HepG2 (cell line): ENCODE measurements around the gene ZNF277. TPM values are rescaled to one million over a fixed set of nuclear protein-coding genes. Genes with fewer than 3 reads are reported as not detected.

ENCODE experiments used
- ATAC-seq: fragments of 200-7000 bp; cut with Tn5 transposase; 3 replicates; pipeline ENCODE4 v1.9.1; 2020; ENCODE audit warnings: mild to moderate bottlenecking, moderate library complexity
- BruUV-seq: library from RNA; stranded (reverse); fragments of 400-500 nt; replicated peaks from 2 replicates; lab custom pipeline; 2021; lab: Mats Ljungman, UMichigan
- CTCF ChIA-PET: fragments of 300-600 bp; formaldehyde crosslinking; extraction: SDS; loops from one replicate; lab custom pipeline; 2021; ENCODE audit warnings: low total read pairs, inconsistent platforms, low intra/inter-chr PET ratio; lab: Yijun Ruan, JAX
- POLR2A ChIA-PET: fragments of 350-600 bp; sonication (Branson Sonifier 250); formaldehyde crosslinking; loops from one replicate; lab custom pipeline; 2020; ENCODE audit warnings: antibody characterized with exemption, inconsistent platforms; lab: Yijun Ruan, JAX
- DNase-seq: peaks from one replicate; pipeline ENCODE4 v3.0.0-alpha.2; 2015; ENCODE audit warnings: low spot score
- FAIRE-seq: peaks from 3 replicates; lab custom pipeline; 2011; peaks lifted over from hg19 to GRCh38; lab: Jason Lieb, UNC
- H2AFZ ChIP-seq: one replicate; pipeline ENCODE4 v1.6.1; 2011; ENCODE audit warnings: low read length, inconsistent platforms
- H3K27ac ChIP-seq: fragments of 300-600 bp; 3 replicates; pipeline ENCODE4 v1.8.0; 2011; ENCODE audit warnings: mixed run types, mild to moderate bottlenecking, mixed read lengths, low read length, inconsistent platforms; ENCODE audit not compliant: insufficient read depth; ENCODE audit errors: extremely low read length
- H3K27me3 ChIP-seq, 2 experiments: fragments of 200-600 bp in 1 of 2; 2 replicates in 1 of 2; 3 replicates in 1 of 2; pipeline versions ENCODE4 v1.6.0 to v1.8.0; 2011; ENCODE audit warnings: low read length in 2 of 2, mild to moderate bottlenecking in 2 of 2, moderate library complexity in 2 of 2, inconsistent platforms in 1 of 2; ENCODE audit not compliant: insufficient read depth in 2 of 2, control insufficient read depth in 1 of 2
- H3K36me3 ChIP-seq, 2 experiments: fragments of 200-600 bp in 1 of 2; replicated peaks in 1 of 2; 2 replicates in 1 of 2; 3 replicates in 1 of 2; pipeline versions ENCODE4 v1.5.1 to v1.8.0; 2011; ENCODE audit warnings: low read length in 2 of 2, inconsistent platforms in 1 of 2; ENCODE audit not compliant: insufficient read depth in 2 of 2, control insufficient read depth in 1 of 2
- H3K4me1 ChIP-seq: 2 replicates; pipeline ENCODE4 v1.5.1; 2012; ENCODE audit warnings: low read length, inconsistent platforms; ENCODE audit not compliant: insufficient read depth
- H3K4me2 ChIP-seq: 2 replicates; pipeline ENCODE4 v1.6.0; 2011; ENCODE audit warnings: low read depth, low read length, inconsistent platforms
- H3K4me3 ChIP-seq, 3 experiments: fragments of 200-600 bp in 1 of 3; sonication (generic), shearing (Covaris generic) in 1 of 3; replicated peaks in 1 of 3; 2 replicates each; pipeline ENCODE4 v1.5.1; 2011 to 2016; ENCODE audit warnings: low read length in 3 of 3, inconsistent platforms in 2 of 3, low read depth in 2 of 3, mild to moderate bottlenecking in 2 of 3, control low read depth in 1 of 3, mixed read lengths in 1 of 3; ENCODE audit not compliant: insufficient read depth in 1 of 3
- H3K79me2 ChIP-seq: one replicate; pipeline ENCODE4 v1.6.1; 2011; ENCODE audit warnings: low read length, inconsistent platforms; ENCODE audit not compliant: insufficient read depth
- H3K9ac ChIP-seq: 2 replicates; pipeline ENCODE4 v1.6.0; 2011; ENCODE audit warnings: mild to moderate bottlenecking, low read depth, low read length, inconsistent platforms; ENCODE audit not compliant: insufficient read depth
- H3K9me3 ChIP-seq: 2 replicates; pipeline ENCODE4 v1.5.1; 2012; ENCODE audit warnings: mild to moderate bottlenecking, low read length
- H4K20me1 ChIP-seq: 2 replicates; pipeline ENCODE4 v1.6.0; 2011; ENCODE audit warnings: inconsistent platforms, mild to moderate bottlenecking, low read length, moderate library complexity; ENCODE audit not compliant: insufficient read depth
- AHR ChIP-seq: IDR thresholded peaks from 2 replicates; pipeline ENCODE4 v1.6.1; 2018; ENCODE audit warnings: missing genetic modification reagents, missing compliant biosample characterization
- CSRNP2 ChIP-seq: sonication (generic); formaldehyde crosslinking; conservative IDR thresholded peaks from 2 replicates; pipeline ENCODE4 v1.8.0; 2022; ENCODE audit warnings: low read depth, missing genetic modification reagents
- DBP ChIP-seq: sonication (generic); formaldehyde crosslinking; IDR thresholded peaks from 2 replicates; pipeline ENCODE4 v1.4.0; 2020; ENCODE audit warnings: missing genetic modification reagents; ENCODE audit errors: not compliant biosample characterization
- FOXA3 ChIP-seq: IDR thresholded peaks from 2 replicates; pipeline ENCODE4 v1.6.1; 2016; ENCODE audit warnings: missing genetic modification reagents, missing compliant biosample characterization
- ISL2 ChIP-seq: sonication (generic); formaldehyde crosslinking; IDR thresholded peaks from 2 replicates; pipeline ENCODE4 v1.5.0; 2020; ENCODE audit warnings: missing genetic modification reagents
- KLF11 ChIP-seq: IDR thresholded peaks from 2 replicates; pipeline ENCODE4 v1.6.1; 2016; ENCODE audit warnings: missing compliant biosample characterization
- MIER2 ChIP-seq: IDR thresholded peaks from 2 replicates; pipeline ENCODE4 v1.6.1; 2016; ENCODE audit warnings: missing biosample characterization, missing genetic modification reagents
- TCF7 ChIP-seq: sonication (generic); IDR thresholded peaks from 2 replicates; pipeline ENCODE4 v1.6.1; 2016; ENCODE audit warnings: antibody characterized with exemption, low read depth
- ZNF232 ChIP-seq: sonication (generic); formaldehyde crosslinking; IDR thresholded peaks from 2 replicates; pipeline ENCODE4 v1.4.0; 2020; ENCODE audit warnings: missing genetic modification reagents, borderline replicate concordance
- ZNF281 ChIP-seq: sonication (generic); formaldehyde crosslinking; IDR thresholded peaks from 2 replicates; pipeline ENCODE4 v1.4.0; 2020; ENCODE audit warnings: missing genetic modification reagents, borderline replicate concordance
- ZNF296 ChIP-seq: sonication (generic); formaldehyde crosslinking; conservative IDR thresholded peaks from 2 replicates; pipeline ENCODE4 v1.5.0; 2020; ENCODE audit warnings: mild to moderate bottlenecking, missing genetic modification reagents
- ZNF44 ChIP-seq: sonication (generic); formaldehyde crosslinking; IDR thresholded peaks from 2 replicates; pipeline ENCODE4 v1.5.1; 2020; ENCODE audit warnings: mild to moderate bottlenecking, missing genetic modification reagents
- WGBS: methylation state at CpG from one replicate; pipeline ENCODE4 v1.1.6; 2017; ENCODE audit warnings: low lambda C conversion rate; 5-methylcytosine and 5-hydroxymethylcytosine counted together
- in situ Hi-C: cut with HindIII; loops from 2 replicates; pipeline ENCODE4 v1.10.0; 2017; ENCODE audit warnings: low pct_unique_long_range_greater_than_20kb; ENCODE audit not compliant: extremely low pct_ligation_motif_present
- intact Hi-C: fragments of 100-400 bp; cut with micrococcal nuclease; formaldehyde crosslinking; loops from one replicate; pipeline ENCODE4 v1.10.0; 2022; ENCODE audit not compliant: unreplicated experiment
- polyA plus RNA-seq, 8 experiments: library from polyadenylated mRNA; depleted of rRNA in 3 of 8; stranded (reverse) in 7 of 8; unstranded in 1 of 8; fragments of >200 nt; fragmentation: Illumina TruSeq in 4 of 8; extraction: Trizol in 4 of 8; gene quantifications; 2 replicates each; pipeline versions ENCODE4 v1.2.1 to v1.2.3, GENCODE V29; 2011 to 2016; ENCODE audit warnings: low read depth in 4 of 8, missing spikeins in 1 of 8, mixed read lengths in 1 of 8; ENCODE audit not compliant: insufficient read depth in 1 of 8
- total RNA-seq, 5 experiments: library from RNA; depleted of rRNA; stranded (reverse); fragments of >200 nt; fragmentation: Illumina TruSeq; extraction: Trizol; gene quantifications; 2 replicates each; pipeline ENCODE4 v1.2.3, GENCODE V29; 2016; ENCODE audit warnings: low read depth in 1 of 5

Gene ZNF277
- total and polyA plus RNA-seq, 2 of the 13 experiments (the other 11 are each of a cell fraction or from before 2014, with no cell fraction given): 29.1 to 30.1 TPM

- CTCF ChIA-PET: no interaction called here
- Histone ChIP-seq H3K9me3 (no peaks in the 10 kb centered on the region), H3K79me2 (peaks cover 47% of the 10 kb centered on the region), H3K36me3 (no peaks in the 10 kb centered on the region), H3K4me1 (peaks cover 36% of the 10 kb centered on the region), H4K20me1 (peaks cover 8% of the 10 kb centered on the region), H3K27ac (no peak overlapping the region), H3K4me2 (no peak overlapping the region), H3K27me3 (no peaks in the 10 kb centered on the region), H3K4me3 (no peak overlapping the region), H3K9ac (no peak overlapping the region), H2AFZ (no peak overlapping the region)
- no TSS peak for BruUV-seq
- no peak for DNase-seq
- intact Hi-C loops (no loop called here), in situ Hi-C loops (no loop called here)
- TF ChIP-seq ZNF281 (CRISPR knock-in tag) (no peak), MIER2 (CRISPR knock-in tag) (no peak), DBP (no peak), ZNF44 (no peak), FOXA3 (CRISPR knock-in tag) (no peak), ZNF232 (no peak), TCF7 (no peak), ZNF296 (CRISPR knock-in tag) (no peak), ISL2 (no peak), AHR (no peak), CSRNP2 (CRISPR knock-in tag) (no peak), KLF11 (no peak)
- ATAC-seq: no peak
- WGBS: 87% methylated on average over 2 of the region's 2 CpGs
- no peak for FAIRE-seq
- POLR2A ChIA-PET: no interaction called here
Measured at GRCh38 chr7:112176241-112176640, 30.3 kb upstream of the ZNF277 start.
